ENCODE data around the gene IRX5.

The IRX5 gene

DNA sequence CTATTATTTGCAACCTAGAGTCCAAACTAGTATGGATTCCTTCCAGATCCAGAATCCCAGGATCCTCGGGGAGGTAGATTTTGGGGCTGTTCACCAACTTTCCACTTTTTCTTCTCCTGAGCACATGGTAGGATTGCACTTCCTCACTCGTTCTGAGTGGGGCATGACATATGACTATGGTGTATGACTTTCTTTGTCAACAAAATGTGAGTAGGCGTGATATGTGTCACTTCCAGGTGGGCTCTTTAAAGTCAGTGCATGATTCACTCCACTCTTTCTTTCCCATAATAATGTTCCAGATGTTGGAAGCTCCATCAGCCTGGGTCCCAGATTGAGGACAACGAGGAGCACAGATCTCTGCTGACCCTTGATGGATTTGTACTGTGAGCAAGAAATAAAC, 21.5 kb downstream of the IRX5 start:
- TF ChIP-seq, protein P1, sequence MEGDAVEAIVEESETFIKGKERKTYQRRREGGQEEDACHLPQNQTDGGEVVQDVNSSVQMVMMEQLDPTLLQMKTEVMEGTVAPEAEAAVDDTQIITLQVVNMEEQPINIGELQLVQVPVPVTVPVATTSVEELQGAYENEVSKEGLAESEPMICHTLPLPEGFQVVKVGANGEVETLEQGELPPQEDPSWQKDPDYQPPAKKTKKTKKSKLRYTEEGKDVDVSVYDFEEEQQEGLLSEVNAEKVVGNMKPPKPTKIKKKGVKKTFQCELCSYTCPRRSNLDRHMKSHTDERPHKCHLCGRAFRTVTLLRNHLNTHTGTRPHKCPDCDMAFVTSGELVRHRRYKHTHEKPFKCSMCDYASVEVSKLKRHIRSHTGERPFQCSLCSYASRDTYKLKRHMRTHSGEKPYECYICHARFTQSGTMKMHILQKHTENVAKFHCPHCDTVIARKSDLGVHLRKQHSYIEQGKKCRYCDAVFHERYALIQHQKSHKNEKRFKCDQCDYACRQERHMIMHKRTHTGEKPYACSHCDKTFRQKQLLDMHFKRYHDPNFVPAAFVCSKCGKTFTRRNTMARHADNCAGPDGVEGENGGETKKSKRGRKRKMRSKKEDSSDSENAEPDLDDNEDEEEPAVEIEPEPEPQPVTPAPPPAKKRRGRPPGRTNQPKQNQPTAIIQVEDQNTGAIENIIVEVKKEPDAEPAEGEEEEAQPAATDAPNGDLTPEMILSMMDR (IDR thresholded peaks at IDR 0.05; ENCODE audit: low read depth, low read length, missing control alignments), result no peak
- DNase-seq (ENCODE audit: low read depth), result no peak
- H3K4me3 ChIP-seq (ENCODE audit: low read depth, low read length), result no peak overlapping the region

- TF ChIP-seq, protein P1 (IDR thresholded peaks at IDR 0.05; ENCODE audit: low read depth, low read length, missing control alignments), result no peak
- DNase-seq (ENCODE audit: low read depth), result no peak
- no peak overlapping the region for H3K4me3 ChIP-seq (ENCODE audit: low read depth, low read length)
These were observed 22.8 kb downstream of the IRX5 start for GRCh38 chr16:54953461-54953860.

- no peak for DNase-seq (ENCODE audit: low read depth)
- H3K4me3 ChIP-seq (ENCODE audit: low read depth, low read length), result no peak overlapping the region
- TF ChIP-seq, protein P1 (IDR thresholded peaks at IDR 0.05; ENCODE audit: low read depth, low read length, missing control alignments), result no peak
These were observed 23.6 kb downstream of the IRX5 start for GRCh38 chr16:54954220-54954619.

GRCh38 chr16:54955757-54956156, 25.1 kb downstream of the IRX5 start:
- no peak overlapping the region for H3K4me3 ChIP-seq (ENCODE audit: low read depth, low read length)
- DNase-seq (ENCODE audit: low read depth), result no peak
- TF ChIP-seq, protein P1 (IDR thresholded peaks at IDR 0.05; ENCODE audit: low read depth, low read length, missing control alignments), result no peak

GRCh38 chr16:54957403-54958166, 26.9 kb downstream of the IRX5 start:
- TF ChIP-seq, protein P1 (IDR thresholded peaks at IDR 0.05; ENCODE audit: low read depth, low read length, missing control alignments), result peak; percentile 69
- DNase-seq (ENCODE audit: low read depth), result no peak
- no peak overlapping the region for H3K4me3 ChIP-seq (ENCODE audit: low read depth, low read length)

GRCh38 chr16:54962045-54962444, 31.4 kb downstream of the IRX5 start:
- no peak overlapping the region for H3K4me3 ChIP-seq (ENCODE audit: low read depth, low read length)
- no peak for DNase-seq (ENCODE audit: low read depth)
- TF ChIP-seq, protein P1 (IDR thresholded peaks at IDR 0.05; ENCODE audit: low read depth, low read length, missing control alignments), result no peak

DNA sequence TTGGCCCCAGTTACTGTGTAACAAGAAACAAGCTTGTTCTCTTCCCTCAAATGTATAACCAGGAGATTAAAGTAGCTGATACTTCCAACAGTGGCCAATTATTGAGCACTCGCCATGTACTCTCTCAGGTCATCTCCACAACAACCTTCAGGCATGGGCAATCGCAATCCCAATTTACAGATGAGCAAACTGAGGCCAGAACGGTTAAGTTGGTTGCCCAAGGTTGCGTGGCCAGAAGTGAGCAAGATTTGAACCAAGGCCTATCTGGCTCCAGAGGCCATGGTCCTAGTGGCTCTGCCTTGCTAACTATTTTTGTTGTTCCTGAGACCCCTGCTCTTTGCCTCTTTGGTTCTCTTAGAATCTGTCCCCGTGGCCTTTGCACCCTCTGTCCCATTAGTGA, 33.6 kb downstream of the IRX5 start:
- no peak overlapping the region for H3K4me3 ChIP-seq (ENCODE audit: low read depth, low read length)
- no peak for DNase-seq (ENCODE audit: low read depth)
- TF ChIP-seq, protein P1 (IDR thresholded peaks at IDR 0.05; ENCODE audit: low read depth, low read length, missing control alignments), result no peak
